CD4-positive, alpha-beta T cell (primary cell): ENCODE data around the gene CTNNA1. TPM values are rescaled to one million over a fixed set of nuclear protein-coding genes. Genes with fewer than 3 reads are reported as not detected.

Experiments used
- ATAC-seq: fragments of 200-7000 bp; cut with Tn5 transposase; one replicate; pipeline ENCODE4 v1.10.0; 2022; ENCODE audit warnings: mild to moderate bottlenecking; ENCODE audit not compliant: poor library complexity
- CTCF ChIA-PET: fragments of 350-600 bp; sonication (Branson Sonifier 250); formaldehyde crosslinking; loops from one replicate; lab custom pipeline; 2021; ENCODE audit warnings: antibody characterized with exemption, inconsistent platforms; lab: Charles Lee
- POLR2A ChIA-PET: fragments of 350-600 bp; sonication (Branson Sonifier 250); formaldehyde crosslinking; loops from one replicate; lab custom pipeline; 2021; ENCODE audit warnings: antibody characterized with exemption, inconsistent platforms; lab: Charles Lee
- DNase-seq, 14 experiments: peaks; one replicate each; pipeline ENCODE4 v3.0.0-alpha.2; 2013 to 2020; ENCODE audit warnings: mixed read lengths in 2 of 14
- H3K27ac ChIP-seq, 2 donors: one replicate each; pipeline versions ENCODE4 v1.5.1 to v1.7.0; 2013; ENCODE audit warnings: low read length in 2 of 2, low read depth in 1 of 2, mild to moderate bottlenecking in 1 of 2
- H3K27me3 ChIP-seq, 2 experiments: 1 replicate in 1 of 2; 2 replicates in 1 of 2; pipeline versions ENCODE4 v1.6.1 to v1.7.0; 2013; ENCODE audit warnings: low read length in 2 of 2, control low read depth in 1 of 2, mild to moderate bottlenecking in 1 of 2, moderate library complexity in 1 of 2; ENCODE audit not compliant: insufficient read depth in 2 of 2, control insufficient read depth in 1 of 2
- H3K36me3 ChIP-seq: one replicate; pipeline ENCODE4 v1.6.1; 2013; ENCODE audit warnings: low read length, control low read depth; ENCODE audit not compliant: insufficient read depth
- H3K4me1 ChIP-seq: one replicate; pipeline ENCODE4 v1.6.1; 2013; ENCODE audit warnings: low read length, control low read depth; ENCODE audit not compliant: insufficient read depth
- H3K4me3 ChIP-seq: one replicate; pipeline ENCODE4 v1.5.1; 2013; ENCODE audit warnings: mild to moderate bottlenecking, low read length, moderate library complexity
- H3K9me3 ChIP-seq, 2 experiments: 1 replicate in 1 of 2; 2 replicates in 1 of 2; pipeline versions ENCODE4 v1.6.1 to v1.7.0; 2013; ENCODE audit warnings: low read length in 2 of 2, mild to moderate bottlenecking in 2 of 2, control low read depth in 1 of 2, moderate library complexity in 1 of 2; ENCODE audit not compliant: control insufficient read depth in 1 of 2, insufficient read depth in 1 of 2
- H3K27ac Mint-ChIP-seq: one replicate; pipeline ENCODE4 v1.8.0; 2020; ENCODE audit warnings: mixed read lengths
- H3K27me3 Mint-ChIP-seq: one replicate; pipeline ENCODE4 v1.8.0; 2021; ENCODE audit warnings: mixed read lengths
- H3K36me3 Mint-ChIP-seq: one replicate; pipeline ENCODE4 v1.8.0; 2021; ENCODE audit warnings: low read depth, mixed read lengths
- H3K4me1 Mint-ChIP-seq: one replicate; pipeline ENCODE4 v1.8.0; 2021; ENCODE audit warnings: low read depth, mixed read lengths
- H3K4me3 Mint-ChIP-seq: one replicate; pipeline ENCODE4 v1.8.0; 2020; ENCODE audit warnings: mild to moderate bottlenecking, mixed read lengths
- H3K9me3 Mint-ChIP-seq: one replicate; pipeline ENCODE4 v1.8.0; 2020; ENCODE audit warnings: mixed read lengths
- intact Hi-C, 2 experiments: fragments of 100-400 bp; cut with DNase I in 1 of 2; cut with micrococcal nuclease in 1 of 2; formaldehyde crosslinking; loops; one replicate each; pipeline versions ENCODE4 v1.15.1 to v1.9.0; 2023 to 2025; cut with DNase I, micrococcal nuclease
- total RNA-seq, 174 experiments: library from RNA in 2 of 174; stranded (reverse) in 2 of 174; gene quantifications; one replicate each; pipeline ENCODE4 v1.2.3 and lab custom pipeline; 2021 to 2026
- TF ChIP-seq, protein P1 (sequence below): fragments of 200-600 bp; IDR thresholded peaks from one replicate; pipeline ENCODE4 v1.8.0; 2022; ENCODE audit warnings: antibody characterized with exemption, mild to moderate bottlenecking

The CTNNA1 gene
- total RNA-seq, 2 experiments from 2014 or later: 6.0 to 6.7 TPM

DNA sequence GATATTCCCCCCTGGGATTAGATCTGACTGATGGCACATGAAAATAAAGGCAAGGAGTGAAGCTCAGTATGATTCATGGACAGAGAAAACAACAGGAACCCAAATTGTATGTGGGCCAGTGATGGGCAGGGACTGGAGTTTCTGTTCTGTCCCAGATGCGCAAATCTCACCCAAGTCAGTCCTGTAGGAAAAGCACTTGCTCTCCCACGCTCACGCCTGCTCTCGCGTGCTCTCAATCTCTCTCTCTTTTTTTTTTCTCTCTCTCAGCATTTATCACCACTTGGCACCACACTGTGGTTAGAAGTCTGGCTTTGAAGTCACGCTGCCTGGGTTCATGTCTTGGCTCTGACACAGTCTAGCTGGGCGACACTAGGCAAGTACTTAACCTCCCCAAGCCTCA lies 228.4 kb downstream of the CTNNA1 start:
- Histone ChIP-seq H3K27me3 (no peaks in the 10 kb centered on the region), H3K27ac (no peak overlapping the region), H3K9me3 (no peaks in the 10 kb centered on the region), H3K4me3 (no peak overlapping the region), H3K36me3 (no peaks in the 10 kb centered on the region), H3K4me1 (peaks cover 31% of the 10 kb centered on the region)
- Mint-ChIP-seq H3K9me3 (no peaks in the 10 kb centered on the region), H3K27me3 (no peaks in the 10 kb centered on the region), H3K4me1 (peaks cover 39% of the 10 kb centered on the region), H3K4me3 (peak overlapping the region; percentile 12), H3K36me3 (no peaks in the 10 kb centered on the region), H3K27ac (no peak overlapping the region)
- DNase-seq (peak in 4 of 14 experiments; percentile 23 to 48 (median 40)), ATAC-seq (peak; percentile 74)
- ChIA-PET POLR2A (no interaction called here), CTCF (no interaction called here)
- intact Hi-C loops: no loop called here
- TF ChIP-seq, protein P1, sequence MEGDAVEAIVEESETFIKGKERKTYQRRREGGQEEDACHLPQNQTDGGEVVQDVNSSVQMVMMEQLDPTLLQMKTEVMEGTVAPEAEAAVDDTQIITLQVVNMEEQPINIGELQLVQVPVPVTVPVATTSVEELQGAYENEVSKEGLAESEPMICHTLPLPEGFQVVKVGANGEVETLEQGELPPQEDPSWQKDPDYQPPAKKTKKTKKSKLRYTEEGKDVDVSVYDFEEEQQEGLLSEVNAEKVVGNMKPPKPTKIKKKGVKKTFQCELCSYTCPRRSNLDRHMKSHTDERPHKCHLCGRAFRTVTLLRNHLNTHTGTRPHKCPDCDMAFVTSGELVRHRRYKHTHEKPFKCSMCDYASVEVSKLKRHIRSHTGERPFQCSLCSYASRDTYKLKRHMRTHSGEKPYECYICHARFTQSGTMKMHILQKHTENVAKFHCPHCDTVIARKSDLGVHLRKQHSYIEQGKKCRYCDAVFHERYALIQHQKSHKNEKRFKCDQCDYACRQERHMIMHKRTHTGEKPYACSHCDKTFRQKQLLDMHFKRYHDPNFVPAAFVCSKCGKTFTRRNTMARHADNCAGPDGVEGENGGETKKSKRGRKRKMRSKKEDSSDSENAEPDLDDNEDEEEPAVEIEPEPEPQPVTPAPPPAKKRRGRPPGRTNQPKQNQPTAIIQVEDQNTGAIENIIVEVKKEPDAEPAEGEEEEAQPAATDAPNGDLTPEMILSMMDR: no peak

DNA sequence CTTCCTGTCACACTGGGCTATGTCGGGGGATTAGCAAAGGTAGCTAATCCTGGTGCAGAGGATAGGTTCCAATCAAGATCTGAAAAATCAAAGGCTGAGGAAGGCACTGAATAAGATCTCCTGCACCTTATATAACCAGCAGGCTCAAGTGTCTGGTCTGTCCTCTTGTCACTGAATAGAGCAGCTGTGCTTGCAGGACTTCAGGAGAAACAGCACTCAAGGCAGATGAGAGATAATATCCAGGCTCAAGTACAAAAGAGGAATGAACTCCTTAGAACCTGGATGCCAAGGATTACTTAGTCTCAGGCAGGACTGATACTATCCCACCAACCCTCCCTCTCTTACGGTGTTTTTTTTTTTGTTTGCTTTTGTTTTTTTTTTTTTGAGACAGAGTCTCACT lies 230.8 kb downstream of the CTNNA1 start:
- no peaks in the 10 kb centered on the region for H3K27me3 Mint-ChIP-seq

More for the DNA sequence above, 230.8 kb downstream of the CTNNA1 start:
- ChIA-PET CTCF (no interaction called here), POLR2A (no interaction called here)
- Histone ChIP-seq H3K36me3 (no peaks in the 10 kb centered on the region), H3K27ac (no peak overlapping the region), H3K9me3 (no peaks in the 10 kb centered on the region), H3K4me3 (no peak overlapping the region), H3K4me1 (peaks cover 31% of the 10 kb centered on the region), H3K27me3 (no peaks in the 10 kb centered on the region)
- H3K9me3 Mint-ChIP-seq: no peaks in the 10 kb centered on the region
- no peak overlapping the region for H3K27ac Mint-ChIP-seq
- DNase-seq: no peak
- H3K4me1 Mint-ChIP-seq: peaks cover 39% of the 10 kb centered on the region
- no peak overlapping the region for H3K4me3 Mint-ChIP-seq
- no peaks in the 10 kb centered on the region for H3K36me3 Mint-ChIP-seq
- intact Hi-C loops: no loop called here
- no peak for ATAC-seq
- TF ChIP-seq, protein P1: no peak

Other genes starting within 250 kb of the CTNNA1 start
- gene ETF1, start 210.2 kb upstream of the CTNNA1 start, total RNA-seq: 100 to 1,000 TPM; 178 to 187 TPM
- gene HSPA9, start 178.0 kb upstream of the CTNNA1 start, total RNA-seq: 100 to 1,000 TPM; 354 to 366 TPM
- gene LRRTM2, start 121.9 kb downstream of the CTNNA1 start, total RNA-seq: under 1 TPM; 0.03 to 0.22 TPM